CD4-positive, alpha-beta T cell treated with Interleukin-17A for 1 hour (primary cell): Measurements from ENCODE around the gene INPP5A.
"Not testable (repeated sequence)": the region's sequence is repeated elsewhere in the genome, so short reads cannot be mapped to it uniquely, and the experiment has no call there.

Experiments
- DNase-seq: peaks from one replicate; pipeline ENCODE4 v3.0.0-alpha.2; 2020

The INPP5A gene

DNA sequence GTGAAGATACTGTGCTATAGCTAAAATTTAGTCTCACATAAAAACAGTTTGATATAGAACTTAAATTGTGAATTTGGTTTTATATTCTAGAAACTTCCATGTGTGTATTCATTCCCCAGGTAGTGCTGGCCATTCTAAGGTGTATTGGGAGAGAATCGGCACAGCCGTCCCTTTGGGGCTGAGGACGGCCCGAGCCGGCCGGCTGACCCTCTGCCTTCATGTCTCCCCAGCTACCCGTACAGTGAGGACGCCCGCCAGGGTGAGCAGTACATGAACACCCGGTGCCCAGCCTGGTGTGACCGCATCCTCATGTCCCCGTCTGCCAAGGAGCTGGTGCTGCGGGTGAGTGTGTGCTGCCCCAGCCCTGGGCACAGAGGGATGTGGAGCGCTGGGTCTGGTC lies 239.9 kb downstream of the INPP5A start:
- no peak for DNase-seq

DNA sequence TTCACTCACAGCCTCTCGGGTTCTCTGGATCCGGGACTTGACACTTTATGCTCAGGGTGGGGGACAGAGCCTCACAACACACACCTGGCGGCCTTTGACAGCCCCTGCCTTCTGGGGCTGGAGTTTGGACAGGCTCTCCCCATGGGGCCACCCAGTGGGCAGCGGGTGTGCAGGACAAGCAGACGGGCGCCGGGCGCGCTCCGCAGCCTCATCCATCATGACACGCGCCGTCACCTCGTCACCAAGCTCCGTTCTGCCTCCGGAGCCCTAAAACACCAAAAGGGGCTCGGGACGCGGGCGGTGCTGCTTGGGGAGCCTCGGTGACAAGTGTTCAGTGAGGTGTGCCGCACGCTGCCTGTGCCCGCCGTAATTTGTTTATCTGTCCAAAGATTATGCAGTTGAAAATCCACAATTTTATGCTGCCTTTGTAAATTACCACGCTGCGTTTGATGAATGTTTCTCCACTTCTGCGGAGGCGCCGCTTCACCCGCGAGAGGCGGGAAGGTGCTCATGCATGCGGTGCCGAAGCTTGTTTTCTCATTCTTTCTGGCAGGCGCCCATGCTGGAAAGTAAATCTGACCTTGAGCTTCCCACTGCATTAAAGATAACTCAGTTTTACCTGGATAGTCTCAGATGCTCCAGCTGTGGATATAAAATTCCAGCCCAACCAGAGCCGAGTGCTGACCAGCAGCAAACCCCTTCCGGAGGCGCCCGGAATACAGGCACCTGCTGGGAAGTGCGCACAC lies 242.1 kb downstream of the INPP5A start:
- DNase-seq = no peak

DNA sequence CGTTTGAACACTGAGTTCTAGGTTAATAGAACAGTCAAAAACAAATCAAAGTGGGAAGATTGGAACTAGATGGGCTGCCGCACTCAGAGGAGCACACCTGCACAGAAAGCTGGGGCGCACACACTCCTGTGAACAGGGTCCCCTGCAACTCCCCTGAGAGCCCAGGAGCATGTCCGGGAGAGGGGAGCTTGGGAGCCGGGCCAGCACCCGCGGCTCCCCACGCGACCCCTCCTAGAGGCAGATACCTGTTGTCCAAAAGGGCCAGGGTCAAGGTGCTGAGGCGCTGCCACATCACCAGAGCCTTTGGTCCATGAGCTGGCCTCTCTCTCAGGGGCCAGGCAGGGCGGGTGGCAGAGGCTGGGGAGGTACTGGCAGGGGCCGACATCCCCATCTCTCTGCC lies 242.8 kb downstream of the INPP5A start:
- DNase-seq = no peak

DNA sequence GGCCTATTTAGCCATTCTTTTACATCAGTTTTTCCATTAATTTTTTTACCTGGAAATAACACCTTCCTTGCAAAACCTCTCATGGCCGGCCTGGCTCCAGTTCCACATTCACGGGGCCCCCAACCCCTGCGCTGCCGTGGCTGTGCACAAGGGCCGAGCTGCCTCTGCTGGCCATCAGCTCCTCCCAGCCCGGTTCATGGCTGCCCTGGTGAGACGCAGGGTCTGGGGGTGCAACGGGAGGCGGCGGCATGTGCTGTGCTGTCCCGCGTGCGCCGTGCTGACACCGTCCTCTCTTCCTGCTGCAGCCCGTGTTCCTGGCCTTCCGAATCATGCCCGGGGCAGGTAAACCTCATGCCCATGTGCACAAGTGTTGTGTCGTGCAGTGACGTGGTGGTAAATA lies 244.0 kb downstream of the INPP5A start:
- no peak for DNase-seq

DNA sequence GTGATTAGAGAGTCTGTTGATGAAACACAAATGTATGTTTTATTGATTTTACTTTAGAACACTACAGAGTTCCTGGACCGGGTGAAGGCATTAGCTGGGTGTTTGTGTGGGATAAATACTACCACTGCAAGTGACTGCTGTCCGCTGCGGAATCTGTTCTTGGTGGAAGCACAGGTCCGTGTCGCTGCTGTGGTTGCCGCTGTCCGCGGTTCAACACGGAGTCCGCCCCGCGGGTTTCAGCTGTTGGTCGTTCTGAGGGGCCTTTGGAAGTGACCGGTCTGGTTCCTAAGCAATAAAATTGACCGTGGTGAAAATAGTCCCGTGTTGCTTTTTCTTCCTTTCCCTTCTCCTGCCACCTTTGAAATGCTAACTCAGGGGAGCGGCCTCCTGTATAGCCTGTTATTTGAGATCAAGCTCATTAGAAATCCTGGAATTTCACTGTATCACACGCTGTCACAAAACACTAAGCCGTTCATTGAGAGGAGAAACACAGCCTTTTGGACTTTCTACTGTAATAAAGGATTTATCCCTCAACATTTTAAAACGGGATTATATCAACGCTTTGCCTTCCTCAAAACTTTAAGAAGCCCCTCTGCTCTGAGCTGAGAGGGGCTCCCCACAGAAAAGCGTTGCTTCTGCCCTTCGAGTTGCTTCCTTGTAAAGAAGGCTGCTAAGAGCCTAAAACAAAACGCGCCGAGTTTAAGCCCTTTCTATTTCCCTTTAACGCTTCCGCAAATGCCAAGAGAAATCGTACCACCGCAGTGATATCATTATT lies 245.8 kb downstream of the INPP5A start:
- DNase-seq = no peak

- DNase-seq = no peak
Measured at GRCh38 chr10:132783940-132784865, 246.6 kb downstream of the INPP5A start.

- DNase-seq = no peak
Measured at GRCh38 chr10:132784866-132785722, 247.5 kb downstream of the INPP5A start.

DNA sequence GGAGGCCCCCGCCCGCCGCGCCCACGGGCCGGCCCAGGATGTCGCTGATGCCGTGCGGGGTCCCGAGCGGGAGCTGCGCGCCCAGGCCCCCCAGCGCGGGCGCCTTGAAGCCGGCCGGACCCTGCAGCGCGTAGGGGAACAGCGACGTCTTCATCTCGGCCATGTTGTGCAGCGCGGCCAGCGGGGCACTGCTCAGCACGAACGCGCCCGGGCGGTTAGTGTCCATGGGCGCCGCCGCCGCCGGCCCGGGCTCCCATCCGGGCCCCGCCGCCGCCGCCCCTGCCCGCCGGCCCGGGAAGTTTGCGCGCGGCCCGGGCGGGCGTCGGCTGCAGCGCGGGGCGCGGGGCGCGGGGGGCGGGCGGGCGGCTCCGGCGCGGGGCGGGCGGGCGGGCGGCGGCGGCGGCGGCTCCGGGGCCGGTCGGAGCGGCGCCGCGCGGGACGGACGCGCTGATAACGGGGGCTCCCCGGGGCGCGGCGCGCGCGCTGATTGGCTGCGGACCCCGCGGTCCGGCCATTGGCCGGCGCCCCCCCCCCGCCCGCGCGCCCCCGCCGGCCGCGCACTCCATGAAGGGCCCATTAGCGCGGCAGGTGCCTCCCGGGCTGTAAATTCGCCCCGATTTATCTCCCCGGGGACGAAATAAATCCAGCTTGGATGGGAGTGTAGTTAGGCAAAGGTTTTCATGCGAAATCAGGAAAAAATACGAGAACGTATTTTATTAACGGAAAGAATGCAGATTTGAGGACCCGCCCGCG lies 248.3 kb downstream of the INPP5A start, which contains the start of gene NKX6-2:
Gene NKX6-2, minus strand, starts transcription at position 425 of the 753 bp plus-strand sequence. Its CDS starts 199 bp downstream, at position 226.
- DNase-seq = no peak

DNA sequence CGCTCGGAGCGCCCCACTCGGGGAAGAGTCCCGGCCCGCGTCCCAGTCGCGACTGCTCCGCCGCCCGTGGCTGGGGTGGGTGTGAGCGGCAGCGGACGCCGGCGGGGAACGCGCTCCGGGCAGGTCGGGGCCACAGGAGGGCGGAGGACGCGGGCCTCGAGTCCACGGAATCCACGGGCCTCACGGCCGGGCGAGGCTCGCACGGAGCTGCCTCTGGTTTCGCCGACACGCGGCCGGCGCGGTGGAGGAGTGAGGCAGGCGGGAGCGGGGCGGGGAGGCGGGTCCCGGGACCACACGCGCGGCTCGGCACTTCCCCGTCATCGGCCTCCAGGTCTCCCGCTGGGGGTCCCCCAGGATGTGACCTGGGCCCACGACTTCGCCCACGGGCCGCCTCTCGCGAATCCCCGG lies 248.9 kb downstream of the INPP5A start:
- DNase-seq = no peak

- DNase-seq = no peak
Measured at GRCh38 chr10:132786884-132787494, 249.4 kb downstream of the INPP5A start.

- no peak for DNase-seq
Measured at GRCh38 chr10:132787495-132788179, 250.1 kb downstream of the INPP5A start.

DNA sequence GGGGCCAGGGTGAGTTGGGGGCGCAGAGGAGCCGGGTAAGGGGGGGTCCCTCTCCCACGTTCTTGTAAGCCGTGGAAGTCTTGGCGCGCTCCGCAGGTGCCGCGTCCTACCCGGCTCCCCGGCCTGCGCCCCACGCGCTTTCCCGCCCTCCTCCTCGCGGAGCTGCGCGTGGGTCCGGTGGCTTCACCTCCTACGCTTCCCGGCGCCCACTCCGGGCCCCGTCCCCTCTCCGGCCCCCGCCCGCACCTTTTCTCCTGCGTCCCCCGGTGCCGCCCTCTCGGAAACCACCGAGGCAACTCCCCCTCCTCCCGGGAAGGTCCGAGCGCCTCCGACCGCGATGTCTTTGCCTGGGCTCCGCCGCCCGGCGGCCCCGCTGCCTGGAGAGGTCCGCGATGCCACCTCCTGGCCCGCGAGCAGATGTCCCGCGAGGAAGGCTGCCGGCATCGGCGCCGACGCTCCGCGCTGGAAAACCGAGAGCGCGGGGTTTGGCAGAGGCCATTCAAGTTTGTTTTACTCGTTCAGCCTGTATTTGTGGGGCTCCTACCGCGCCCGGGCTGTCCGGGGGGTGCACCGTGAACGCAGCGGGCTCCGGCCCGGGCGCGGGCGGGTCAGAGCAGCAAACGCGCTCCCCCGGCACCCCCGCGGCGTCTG lies 250.7 kb downstream of the INPP5A start:
- DNase-seq = no peak

GRCh38 chr10:132788831-132789219 lies 251.2 kb downstream of the INPP5A start:
- DNase-seq = no peak

GRCh38 chr10:132789659-132790148 lies 252.1 kb downstream of the INPP5A start:
- DNase-seq = no peak

- DNase-seq = no peak
Measured at GRCh38 chr10:132790470-132790869, 252.9 kb downstream of the INPP5A start.

DNA sequence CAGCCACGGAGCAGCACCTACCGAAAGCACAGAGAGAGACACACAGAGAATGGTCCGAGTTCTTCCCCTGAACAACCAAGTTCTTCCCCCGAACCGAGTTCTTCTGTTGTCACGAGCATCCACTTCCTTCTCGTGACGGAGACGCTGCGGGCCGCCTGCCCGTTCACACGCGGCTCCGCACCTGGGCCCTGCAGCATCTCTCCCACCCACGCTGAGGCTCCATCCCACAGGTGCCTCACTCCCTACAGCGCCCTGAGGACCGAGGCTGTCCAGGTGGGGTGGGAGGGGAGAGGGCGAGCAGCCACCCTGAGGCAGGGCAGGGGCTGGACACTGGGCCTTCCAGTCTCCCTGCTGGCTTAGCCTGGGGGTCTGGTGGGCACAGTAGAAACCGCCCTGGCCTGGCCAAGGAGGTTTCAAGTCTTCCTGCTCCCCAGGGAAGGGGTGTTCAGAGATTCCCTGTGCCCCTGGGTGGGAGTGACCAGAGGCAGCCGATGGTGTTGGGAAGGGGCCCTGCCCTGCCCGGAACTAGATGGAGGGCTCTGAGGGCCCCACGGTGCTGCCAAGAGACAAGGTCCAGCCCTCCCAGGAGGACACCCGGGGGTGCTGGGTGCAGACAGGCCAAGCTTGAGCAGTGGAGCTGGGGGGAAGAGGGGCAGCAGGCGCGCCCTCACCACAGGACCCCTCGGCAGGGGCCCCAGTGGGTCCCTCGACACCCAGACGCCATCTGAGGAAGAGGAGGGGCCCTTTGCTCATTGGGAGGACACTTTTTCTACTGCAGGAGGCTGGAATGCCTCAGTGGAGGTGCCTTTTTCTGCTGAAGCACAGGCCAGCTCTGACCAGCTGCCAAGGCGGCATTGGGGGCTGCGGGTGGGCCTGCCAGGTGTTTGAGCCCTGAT lies 253.6 kb downstream of the INPP5A start:
- no peak for DNase-seq

DNA sequence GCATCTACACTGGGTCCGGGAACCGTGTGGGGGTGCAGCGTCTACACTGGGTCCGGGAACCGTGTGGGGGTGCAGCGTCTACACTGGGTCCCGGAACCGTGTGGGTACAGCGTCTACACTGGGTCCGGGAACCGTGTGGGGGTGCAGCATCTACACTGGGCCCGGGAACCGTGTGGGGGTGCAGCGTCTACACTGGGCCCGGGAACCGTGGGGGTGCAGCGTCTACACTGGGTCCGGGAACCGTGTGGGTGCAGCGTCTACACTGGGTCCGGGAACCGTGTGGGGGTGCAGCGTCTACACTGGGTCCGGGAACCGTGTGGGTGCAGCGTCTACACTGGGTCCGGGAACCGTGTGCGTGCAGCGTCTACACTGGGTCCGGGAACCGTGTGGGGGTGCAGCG lies 254.5 kb downstream of the INPP5A start:
- DNase-seq = not testable (repeated sequence)

- DNase-seq = no peak
Measured at GRCh38 chr10:132792796-132793195, 255.2 kb downstream of the INPP5A start.
